Measurements from ENCODE around the gene SH3BGRL3.

SH3BGRL3 gene

GRCh38 chr1:26283279-26283853 lies 3.5 kb downstream of the SH3BGRL3 start:
- Histone ChIP-seq H3K4me1 (ENCODE audit: control insufficient read depth, low read length) (peaks cover 58% of the 10 kb centered on the region), H3K4me3 (ENCODE audit: low read length) (no peak overlapping the region), H3K4me2 (ENCODE audit: low read length) (no peak overlapping the region), H3K36me3 (ENCODE audit: control insufficient read depth, low read length) (peaks cover 22% of the 10 kb centered on the region), H3K27ac (ENCODE audit: low read depth, low read length) (no peak overlapping the region), H3K27me3 (ENCODE audit: control insufficient read depth, low read length) (no peaks in the 10 kb centered on the region), H4K20me1 (ENCODE audit: control insufficient read depth, insufficient read depth, low read depth, low read length) (no peaks in the 10 kb centered on the region), H3F3A (ENCODE audit: control insufficient read depth, insufficient read depth) (peaks cover 22% of the 10 kb centered on the region), H3K9me2 (replicated peaks; ENCODE audit: control insufficient read depth, low read length) (no peaks in the 10 kb centered on the region), H3K79me2 (ENCODE audit: control insufficient read depth, low read length) (peaks cover 8% of the 10 kb centered on the region; the same call in 1 of the 2 replicates), H3K9me3 (ENCODE audit: control insufficient read depth, insufficient read depth, low read length) (no peaks in the 10 kb centered on the region)
- no peak for TF ChIP-seq EZH2phosphoT487 (IDR thresholded peaks at IDR 0.05; ENCODE audit: borderline replicate concordance, low read length)
- TF ChIP-seq, protein P1, sequence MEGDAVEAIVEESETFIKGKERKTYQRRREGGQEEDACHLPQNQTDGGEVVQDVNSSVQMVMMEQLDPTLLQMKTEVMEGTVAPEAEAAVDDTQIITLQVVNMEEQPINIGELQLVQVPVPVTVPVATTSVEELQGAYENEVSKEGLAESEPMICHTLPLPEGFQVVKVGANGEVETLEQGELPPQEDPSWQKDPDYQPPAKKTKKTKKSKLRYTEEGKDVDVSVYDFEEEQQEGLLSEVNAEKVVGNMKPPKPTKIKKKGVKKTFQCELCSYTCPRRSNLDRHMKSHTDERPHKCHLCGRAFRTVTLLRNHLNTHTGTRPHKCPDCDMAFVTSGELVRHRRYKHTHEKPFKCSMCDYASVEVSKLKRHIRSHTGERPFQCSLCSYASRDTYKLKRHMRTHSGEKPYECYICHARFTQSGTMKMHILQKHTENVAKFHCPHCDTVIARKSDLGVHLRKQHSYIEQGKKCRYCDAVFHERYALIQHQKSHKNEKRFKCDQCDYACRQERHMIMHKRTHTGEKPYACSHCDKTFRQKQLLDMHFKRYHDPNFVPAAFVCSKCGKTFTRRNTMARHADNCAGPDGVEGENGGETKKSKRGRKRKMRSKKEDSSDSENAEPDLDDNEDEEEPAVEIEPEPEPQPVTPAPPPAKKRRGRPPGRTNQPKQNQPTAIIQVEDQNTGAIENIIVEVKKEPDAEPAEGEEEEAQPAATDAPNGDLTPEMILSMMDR (IDR thresholded peaks at IDR 0.05; ENCODE audit: low read depth, low read length, poor library complexity, severe bottlenecking), result no peak

GRCh38 chr1:26283871-26284596 lies 4.1 kb downstream of the SH3BGRL3 start:
- H3K79me2 ChIP-seq (ENCODE audit: control insufficient read depth, low read length), result peaks cover 8% of the 10 kb centered on the region; the same call in 1 of the 2 replicates
- H3K27me3 ChIP-seq (ENCODE audit: control insufficient read depth, low read length), result no peaks in the 10 kb centered on the region
- H3K4me3 ChIP-seq (ENCODE audit: low read length), result no peak overlapping the region
- peaks cover 22% of the 10 kb centered on the region for H3K36me3 ChIP-seq (ENCODE audit: control insufficient read depth, low read length)
- TF ChIP-seq EZH2phosphoT487 (IDR thresholded peaks at IDR 0.05; ENCODE audit: borderline replicate concordance, low read length), result no peak
- TF ChIP-seq, protein P1 (IDR thresholded peaks at IDR 0.05; ENCODE audit: low read depth, low read length, poor library complexity, severe bottlenecking), result no peak
- H3K27ac ChIP-seq (ENCODE audit: low read depth, low read length), result no peak overlapping the region
- peaks cover 58% of the 10 kb centered on the region for H3K4me1 ChIP-seq (ENCODE audit: control insufficient read depth, low read length)
- H3K9me3 ChIP-seq (ENCODE audit: control insufficient read depth, insufficient read depth, low read length), result no peaks in the 10 kb centered on the region
- H3F3A ChIP-seq (ENCODE audit: control insufficient read depth, insufficient read depth), result peaks cover 29% of the 10 kb centered on the region
- no peaks in the 10 kb centered on the region for H4K20me1 ChIP-seq (ENCODE audit: control insufficient read depth, insufficient read depth, low read depth, low read length)
- H3K4me2 ChIP-seq (ENCODE audit: low read length), result no peak overlapping the region
- no peaks in the 10 kb centered on the region for H3K9me2 ChIP-seq (replicated peaks; ENCODE audit: control insufficient read depth, low read length)

DNA sequence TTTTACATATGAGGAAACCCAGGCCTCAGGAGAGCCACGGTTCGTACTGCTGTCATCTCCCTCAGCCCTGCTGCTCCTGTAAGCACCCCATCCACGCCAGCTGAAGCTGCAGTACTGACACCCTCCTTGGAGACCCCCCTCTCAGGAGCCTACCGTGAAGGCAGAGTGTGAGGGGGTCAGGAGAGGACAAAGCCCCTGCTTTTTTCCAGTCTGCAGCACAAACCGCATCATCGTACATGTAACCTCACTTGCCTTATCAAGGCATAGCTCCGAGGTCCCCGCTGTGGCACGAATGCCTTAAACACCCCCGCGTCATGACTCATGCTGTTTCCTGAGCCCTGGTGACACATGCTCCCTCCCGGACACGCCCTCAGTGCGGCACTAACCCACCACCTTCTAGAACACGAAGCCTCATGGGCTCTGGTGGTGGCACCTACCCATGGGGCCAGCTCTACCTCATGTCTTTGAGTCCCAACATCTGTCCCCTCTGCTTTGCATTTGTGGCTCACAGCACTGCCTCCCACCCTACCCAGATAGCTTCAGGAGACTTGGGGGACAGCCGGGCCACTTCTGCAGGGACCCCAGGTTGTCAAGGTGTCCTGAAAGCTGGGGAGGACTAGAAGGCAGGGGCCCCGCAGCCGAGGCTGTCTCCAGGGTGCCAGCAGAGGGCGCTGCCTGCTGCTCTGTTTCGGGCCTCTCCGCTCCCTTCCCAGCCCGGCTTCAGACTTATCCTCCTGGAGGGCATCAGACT lies 4.9 kb downstream of the SH3BGRL3 start:
- H3K27ac ChIP-seq (ENCODE audit: low read depth, low read length), result no peak overlapping the region

More for the DNA sequence above, 4.9 kb downstream of the SH3BGRL3 start:
- Histone ChIP-seq H3K4me2 (ENCODE audit: low read length) (peak overlapping the region; percentile 7; the same call in 1 of the 2 replicates), H3K9me2 (replicated peaks; ENCODE audit: control insufficient read depth, low read length) (no peaks in the 10 kb centered on the region), H3K36me3 (ENCODE audit: control insufficient read depth, low read length) (peaks cover 18% of the 10 kb centered on the region), H3K79me2 (ENCODE audit: control insufficient read depth, low read length) (peaks cover 4% of the 10 kb centered on the region; the same call in 1 of the 2 replicates), H4K20me1 (ENCODE audit: control insufficient read depth, insufficient read depth, low read depth, low read length) (no peaks in the 10 kb centered on the region), H3K4me1 (ENCODE audit: control insufficient read depth, low read length) (peaks cover 59% of the 10 kb centered on the region), H3K9me3 (ENCODE audit: control insufficient read depth, insufficient read depth, low read length) (no peaks in the 10 kb centered on the region), H3K4me3 (ENCODE audit: low read length) (no peak overlapping the region), H3K27me3 (ENCODE audit: control insufficient read depth, low read length) (no peaks in the 10 kb centered on the region), H3F3A (ENCODE audit: control insufficient read depth, insufficient read depth) (peaks cover 33% of the 10 kb centered on the region)
- TF ChIP-seq EZH2phosphoT487 (IDR thresholded peaks at IDR 0.05; ENCODE audit: borderline replicate concordance, low read length), result no peak
- TF ChIP-seq, protein P1 (IDR thresholded peaks at IDR 0.05; ENCODE audit: low read depth, low read length, poor library complexity, severe bottlenecking), result peak; percentile 92
